ENCODE data around the gene CDCA7. TPM values are rescaled to one million over a fixed set of nuclear protein-coding genes. Genes with fewer than 3 reads are reported as not detected.

The CDCA7 gene
- total RNA-seq, 2 experiments from 2014 or later: 1.6 to 1.8 TPM

DNA sequence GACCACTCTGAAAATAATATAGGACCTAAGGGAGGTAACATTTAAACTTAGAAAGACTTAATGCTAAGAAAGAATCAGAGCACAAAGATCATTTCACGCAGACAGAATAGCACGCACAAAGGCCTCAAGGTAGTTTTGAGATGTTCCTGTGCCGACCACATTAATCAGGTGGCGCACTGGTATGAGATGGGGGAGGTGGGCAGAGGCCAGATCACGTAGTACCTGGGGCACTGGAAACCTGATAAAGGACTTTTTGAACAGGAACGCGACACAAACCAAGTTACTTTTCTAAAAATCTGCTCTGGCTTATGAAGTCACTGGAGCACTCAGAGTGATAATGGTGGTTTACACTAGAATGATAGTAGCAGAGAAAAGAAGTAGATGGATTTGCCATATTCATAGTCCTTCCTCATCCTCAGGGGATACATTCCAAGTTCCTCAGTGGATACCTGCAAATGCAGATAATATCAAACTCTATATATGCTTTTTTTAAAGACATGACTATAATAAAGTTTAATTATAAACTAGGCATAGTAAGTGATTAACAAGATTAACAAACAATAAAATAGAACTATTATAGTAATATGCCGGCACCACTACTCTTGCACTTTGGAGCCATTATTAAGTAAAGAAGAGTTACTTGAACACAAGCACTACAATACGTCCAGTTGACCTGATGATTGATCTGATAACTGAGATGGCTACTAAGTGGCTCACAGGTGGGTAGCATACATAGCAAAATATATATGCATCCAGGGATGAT, 42.6 kb upstream of the CDCA7 start:
- no peaks in the 10 kb centered on the region for H3K27me3 ChIP-seq (ENCODE audit: control insufficient read depth in 1 of 2, insufficient read depth in 2 of 2, low read length in 2 of 2)
- no peak overlapping the region for H3K27ac ChIP-seq (ENCODE audit: low read depth in 1 of 2, low read length in 2 of 2)
- DNase-seq (no peak), ATAC-seq (ENCODE audit: poor library complexity) (no peak)
- Mint-ChIP-seq H3K4me3 (no peak overlapping the region), H3K36me3 (ENCODE audit: low read depth) (no peaks in the 10 kb centered on the region), H3K9me3 (no peaks in the 10 kb centered on the region), H3K27me3 (no peaks in the 10 kb centered on the region), H3K27ac (no peak overlapping the region), H3K4me1 (ENCODE audit: low read depth) (no peaks in the 10 kb centered on the region)
- ChIA-PET POLR2A (no interaction called here), CTCF (no interaction called here)
- intact Hi-C loops (cut with DNase I, micrococcal nuclease): no loop called here
- TF ChIP-seq, protein P1, sequence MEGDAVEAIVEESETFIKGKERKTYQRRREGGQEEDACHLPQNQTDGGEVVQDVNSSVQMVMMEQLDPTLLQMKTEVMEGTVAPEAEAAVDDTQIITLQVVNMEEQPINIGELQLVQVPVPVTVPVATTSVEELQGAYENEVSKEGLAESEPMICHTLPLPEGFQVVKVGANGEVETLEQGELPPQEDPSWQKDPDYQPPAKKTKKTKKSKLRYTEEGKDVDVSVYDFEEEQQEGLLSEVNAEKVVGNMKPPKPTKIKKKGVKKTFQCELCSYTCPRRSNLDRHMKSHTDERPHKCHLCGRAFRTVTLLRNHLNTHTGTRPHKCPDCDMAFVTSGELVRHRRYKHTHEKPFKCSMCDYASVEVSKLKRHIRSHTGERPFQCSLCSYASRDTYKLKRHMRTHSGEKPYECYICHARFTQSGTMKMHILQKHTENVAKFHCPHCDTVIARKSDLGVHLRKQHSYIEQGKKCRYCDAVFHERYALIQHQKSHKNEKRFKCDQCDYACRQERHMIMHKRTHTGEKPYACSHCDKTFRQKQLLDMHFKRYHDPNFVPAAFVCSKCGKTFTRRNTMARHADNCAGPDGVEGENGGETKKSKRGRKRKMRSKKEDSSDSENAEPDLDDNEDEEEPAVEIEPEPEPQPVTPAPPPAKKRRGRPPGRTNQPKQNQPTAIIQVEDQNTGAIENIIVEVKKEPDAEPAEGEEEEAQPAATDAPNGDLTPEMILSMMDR (IDR thresholded peaks at IDR 0.05): no peak
- H3K9me3 ChIP-seq (ENCODE audit: control insufficient read depth in 1 of 2, insufficient read depth in 1 of 2, low read length in 2 of 2): no peaks in the 10 kb centered on the region
- no peaks in the 10 kb centered on the region for H3K36me3 ChIP-seq (ENCODE audit: insufficient read depth, low read length)
- no peak overlapping the region for H3K4me3 ChIP-seq (ENCODE audit: low read length)
- H3K4me1 ChIP-seq (ENCODE audit: insufficient read depth, low read length): no peaks in the 10 kb centered on the region

DNA sequence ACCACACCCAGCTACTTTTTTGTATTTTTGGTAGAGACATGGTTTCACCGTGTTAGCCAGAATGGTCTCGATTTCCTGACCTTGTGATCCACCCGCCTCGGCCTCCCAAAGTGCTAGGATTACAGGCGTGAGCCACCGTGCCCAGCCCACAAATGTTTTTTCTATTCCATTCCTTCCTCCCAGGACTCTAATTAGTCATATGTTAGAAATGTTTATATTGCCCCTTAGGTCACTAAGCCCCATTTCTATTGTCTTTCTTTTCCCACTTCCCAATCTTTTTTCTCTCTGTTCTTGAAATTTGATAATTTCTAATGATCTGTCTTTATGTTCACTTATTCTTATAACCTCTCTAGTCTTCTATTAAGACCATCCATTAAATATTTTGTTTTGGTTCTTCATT, 31.3 kb upstream of the CDCA7 start:
- DNase-seq (no peak), ATAC-seq (ENCODE audit: poor library complexity) (no peak)
- Histone ChIP-seq H3K9me3 (ENCODE audit: control insufficient read depth in 1 of 2, insufficient read depth in 1 of 2, low read length in 2 of 2) (peaks cover 19 to 24% of the 10 kb centered on the region in 2 experiments), H3K4me1 (ENCODE audit: insufficient read depth, low read length) (no peaks in the 10 kb centered on the region), H3K27me3 (ENCODE audit: control insufficient read depth in 1 of 2, insufficient read depth in 2 of 2, low read length in 2 of 2) (peaks cover 3 to 5% of the 10 kb centered on the region in 2 experiments), H3K27ac (ENCODE audit: low read depth in 1 of 2, low read length in 2 of 2) (no peak overlapping the region), H3K36me3 (ENCODE audit: insufficient read depth, low read length) (no peaks in the 10 kb centered on the region), H3K4me3 (ENCODE audit: low read length) (no peak overlapping the region)
- Mint-ChIP-seq H3K4me3 (no peak overlapping the region), H3K4me1 (ENCODE audit: low read depth) (no peaks in the 10 kb centered on the region), H3K27ac (no peak overlapping the region), H3K9me3 (peaks cover 2% of the 10 kb centered on the region), H3K27me3 (no peaks in the 10 kb centered on the region), H3K36me3 (ENCODE audit: low read depth) (no peaks in the 10 kb centered on the region)
- POLR2A ChIA-PET: no interaction called here
- CTCF ChIA-PET: no interaction called here
- TF ChIP-seq, protein P1 (IDR thresholded peaks at IDR 0.05): no peak
- intact Hi-C loops (cut with DNase I, micrococcal nuclease): no loop called here

- Histone ChIP-seq H3K27ac (ENCODE audit: low read depth in 1 of 2, low read length in 2 of 2) (no peak overlapping the region), H3K36me3 (ENCODE audit: insufficient read depth, low read length) (no peaks in the 10 kb centered on the region), H3K27me3 (ENCODE audit: control insufficient read depth in 1 of 2, insufficient read depth in 2 of 2, low read length in 2 of 2) (peaks cover 3 to 5% of the 10 kb centered on the region in 2 experiments), H3K4me3 (ENCODE audit: low read length) (no peak overlapping the region), H3K4me1 (ENCODE audit: insufficient read depth, low read length) (no peaks in the 10 kb centered on the region), H3K9me3 (ENCODE audit: control insufficient read depth in 1 of 2, insufficient read depth in 1 of 2, low read length in 2 of 2) (peaks cover 30 to 31% of the 10 kb centered on the region in 2 experiments)
- no peak for ATAC-seq (ENCODE audit: poor library complexity)
- intact Hi-C loops (cut with DNase I, micrococcal nuclease): no loop called here
- peaks cover 11% of the 10 kb centered on the region for H3K27me3 Mint-ChIP-seq
- H3K4me3 Mint-ChIP-seq: no peak overlapping the region
- no peak for DNase-seq
- ChIA-PET POLR2A (no interaction called here), CTCF (no interaction called here)
- H3K4me1 Mint-ChIP-seq (ENCODE audit: low read depth): no peaks in the 10 kb centered on the region
- peaks cover 6% of the 10 kb centered on the region for H3K36me3 Mint-ChIP-seq (ENCODE audit: low read depth)
- H3K9me3 Mint-ChIP-seq: peaks cover 14% of the 10 kb centered on the region
- H3K27ac Mint-ChIP-seq: no peak overlapping the region
- TF ChIP-seq, protein P1 (IDR thresholded peaks at IDR 0.05): no peak
These were observed 27.9 kb upstream of the CDCA7 start for GRCh38 chr2:173326806-173327205.

Data from CD4-positive, alpha-beta T cell (primary cell).